Neural cell (in vitro differentiated cells): ENCODE results near the gene SLC12A1. TPM values are rescaled to one million over a fixed set of nuclear protein-coding genes. Genes with fewer than 3 reads are reported as not detected.

ENCODE experiments used
- H2AFZ ChIP-seq: fragments of 200-600, 300-800 bp; sonication (generic), shearing (Covaris generic); 2 replicates; pipeline ENCODE4 v1.6.0; 2014; ENCODE audit warnings: low read depth, mild to moderate bottlenecking, antibody characterized with exemption, low read length, moderate library complexity
- H3F3A ChIP-seq: fragments of 200-600 bp; shearing (Covaris generic); 2 replicates; pipeline ENCODE4 v1.6.1; 2016; ENCODE audit warnings: mild to moderate bottlenecking, moderate library complexity, mixed read lengths, antibody characterized with exemption, low read length; ENCODE audit not compliant: insufficient read depth, poor library complexity, severe bottlenecking
- H3K27ac ChIP-seq: fragments of 200-600, 300-800 bp; sonication (generic), shearing (Covaris generic); 2 replicates; pipeline ENCODE4 v1.5.1; 2014; ENCODE audit warnings: mild to moderate bottlenecking, low read length, moderate library complexity
- H3K27me3 ChIP-seq: fragments of 300-800, 200-600 bp; sonication (generic), shearing (Covaris generic); 2 replicates; pipeline ENCODE4 v1.6.0; 2014; ENCODE audit warnings: mild to moderate bottlenecking, low read depth, low read length, moderate library complexity; ENCODE audit not compliant: insufficient read depth
- H3K36me3 ChIP-seq: fragments of 300-800, 200-600 bp; sonication (generic), shearing (Covaris generic); 2 replicates; pipeline ENCODE4 v1.5.1; 2014; ENCODE audit warnings: mild to moderate bottlenecking, antibody characterized with exemption, low read length, moderate library complexity; ENCODE audit not compliant: insufficient read depth
- H3K4me2 ChIP-seq: fragments of 300-800, 200-600 bp; sonication (generic), shearing (Covaris generic); 2 replicates; pipeline ENCODE4 v1.6.0; 2014; ENCODE audit warnings: mild to moderate bottlenecking, low read length
- H3K4me3 ChIP-seq: fragments of 300-800, 200-600 bp; sonication (generic), shearing (Covaris generic); 2 replicates; pipeline ENCODE4 v1.5.1; 2014; ENCODE audit warnings: mild to moderate bottlenecking, low read length, moderate library complexity
- H3K79me2 ChIP-seq: fragments of 200-600 bp; shearing (Covaris generic); replicated peaks from 2 replicates; pipeline ENCODE4 v1.6.0; 2014; ENCODE audit warnings: mild to moderate bottlenecking, low read length, moderate library complexity; ENCODE audit not compliant: insufficient read depth
- H3K9ac ChIP-seq: fragments of 300-800, 200-600 bp; sonication (generic), shearing (Covaris generic); 2 replicates; pipeline ENCODE4 v1.6.1; 2016; ENCODE audit warnings: mild to moderate bottlenecking, low read length, mixed read lengths
- H3K9me2 ChIP-seq: fragments of 200-600 bp; shearing (Covaris generic); 2 replicates; pipeline ENCODE4 v1.6.1; 2016; ENCODE audit warnings: mild to moderate bottlenecking, low read length, mixed read lengths; ENCODE audit not compliant: insufficient read depth
- H3K9me3 ChIP-seq: fragments of 200-600, 300-800 bp; sonication (generic), shearing (Covaris generic); 2 replicates; pipeline ENCODE4 v1.6.1; 2016; ENCODE audit warnings: mild to moderate bottlenecking, mixed run types, low read length, moderate library complexity, mixed read lengths
- H4K20me1 ChIP-seq: fragments of 200-600 bp; shearing (Covaris generic); 2 replicates; pipeline ENCODE4 v1.6.1; 2016; ENCODE audit warnings: mild to moderate bottlenecking, mixed run types; ENCODE audit not compliant: insufficient read depth
- EP300 ChIP-seq: fragments of 450-650 bp; conservative IDR thresholded peaks from 2 replicates; pipeline ENCODE4 v1.6.1; 2014; ENCODE audit warnings: antibody characterized with exemption, mild to moderate bottlenecking, moderate library complexity; ENCODE audit not compliant: poor library complexity, severe bottlenecking
- EZH2 ChIP-seq: fragments of 200-600, 300-800 bp; shearing (Covaris generic), sonication (generic); IDR thresholded peaks from 2 replicates; pipeline ENCODE4 v1.6.1; 2014; ENCODE audit warnings: antibody characterized with exemption, low read length, borderline replicate concordance, mild to moderate bottlenecking; ENCODE audit not compliant: insufficient read depth, poor library complexity, severe bottlenecking
- MXI1 ChIP-seq: fragments of 450-650 bp; conservative IDR thresholded peaks from 2 replicates; pipeline ENCODE4 v1.6.1; 2014; ENCODE audit warnings: antibody characterized with exemption, mild to moderate bottlenecking; ENCODE audit not compliant: poor library complexity, severe bottlenecking
- POLR2AphosphoS5 ChIP-seq: IDR thresholded peaks from 2 replicates; pipeline ENCODE4 v1.6.1; 2012
- RAD21 ChIP-seq: fragments of 450-650 bp; conservative IDR thresholded peaks from 2 replicates; pipeline ENCODE4 v1.6.1; 2014; ENCODE audit warnings: antibody characterized with exemption, mild to moderate bottlenecking, moderate library complexity
- SMC3 ChIP-seq: fragments of 450-650 bp; conservative IDR thresholded peaks from 2 replicates; pipeline ENCODE4 v1.6.1; 2014; ENCODE audit warnings: antibody characterized with exemption, mild to moderate bottlenecking, moderate library complexity; ENCODE audit not compliant: poor library complexity
- TAF1 ChIP-seq: IDR thresholded peaks from 2 replicates; pipeline ENCODE4 v1.6.1; 2012; ENCODE audit warnings: low read depth
- polyA plus RNA-seq: library from polyadenylated mRNA; depleted of rRNA; stranded (reverse); fragments of >200 nt; gene quantifications from 2 replicates; pipeline ENCODE4 v1.2.3, GENCODE V29; 2014
- TF ChIP-seq, protein P1 (sequence below): fragments of 450-650 bp; IDR thresholded peaks from 2 replicates; pipeline ENCODE4 v1.5.1; 2014; ENCODE audit warnings: antibody characterized with exemption, mild to moderate bottlenecking, moderate library complexity; ENCODE audit not compliant: poor library complexity, severe bottlenecking
- TF ChIP-seq, protein P2 (sequence below): IDR thresholded peaks from 2 replicates; pipeline ENCODE4 v1.6.1; 2012; ENCODE audit warnings: borderline replicate concordance

Gene SLC12A1
- polyA plus RNA-seq, 1 donor from 2014 or later: 0.67 TPM

DNA sequence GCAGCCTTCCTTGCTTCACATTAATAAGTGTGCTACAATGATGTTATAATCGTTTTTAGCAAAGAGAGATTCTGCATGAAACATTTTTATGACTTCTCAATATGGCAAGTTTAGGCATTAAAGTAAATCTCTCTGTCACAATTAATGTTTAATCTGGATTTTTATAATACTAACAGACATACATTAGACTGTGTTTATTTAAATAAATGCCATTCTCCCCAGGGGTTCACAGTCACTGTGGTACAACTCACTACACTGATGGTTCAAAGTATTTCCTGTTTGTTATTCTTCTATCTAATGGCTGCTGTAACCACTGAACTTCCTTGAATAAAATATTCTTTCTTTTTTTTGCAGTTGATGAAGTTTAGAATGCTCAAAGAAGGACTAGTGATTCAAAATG is 59.0 kb downstream of the SLC12A1 start:
- H3K9me2 ChIP-seq: no peaks in the 10 kb centered on the region
- no peak overlapping the region for H3K4me3 ChIP-seq
- H3K79me2 ChIP-seq: no peaks in the 10 kb centered on the region
- no peak overlapping the region for H3K4me2 ChIP-seq
- H2AFZ ChIP-seq: no peak overlapping the region
- H4K20me1 ChIP-seq: no peaks in the 10 kb centered on the region
- peaks cover 4% of the 10 kb centered on the region for H3K27me3 ChIP-seq
- TF ChIP-seq, protein P1, sequence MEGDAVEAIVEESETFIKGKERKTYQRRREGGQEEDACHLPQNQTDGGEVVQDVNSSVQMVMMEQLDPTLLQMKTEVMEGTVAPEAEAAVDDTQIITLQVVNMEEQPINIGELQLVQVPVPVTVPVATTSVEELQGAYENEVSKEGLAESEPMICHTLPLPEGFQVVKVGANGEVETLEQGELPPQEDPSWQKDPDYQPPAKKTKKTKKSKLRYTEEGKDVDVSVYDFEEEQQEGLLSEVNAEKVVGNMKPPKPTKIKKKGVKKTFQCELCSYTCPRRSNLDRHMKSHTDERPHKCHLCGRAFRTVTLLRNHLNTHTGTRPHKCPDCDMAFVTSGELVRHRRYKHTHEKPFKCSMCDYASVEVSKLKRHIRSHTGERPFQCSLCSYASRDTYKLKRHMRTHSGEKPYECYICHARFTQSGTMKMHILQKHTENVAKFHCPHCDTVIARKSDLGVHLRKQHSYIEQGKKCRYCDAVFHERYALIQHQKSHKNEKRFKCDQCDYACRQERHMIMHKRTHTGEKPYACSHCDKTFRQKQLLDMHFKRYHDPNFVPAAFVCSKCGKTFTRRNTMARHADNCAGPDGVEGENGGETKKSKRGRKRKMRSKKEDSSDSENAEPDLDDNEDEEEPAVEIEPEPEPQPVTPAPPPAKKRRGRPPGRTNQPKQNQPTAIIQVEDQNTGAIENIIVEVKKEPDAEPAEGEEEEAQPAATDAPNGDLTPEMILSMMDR: no peak
- no peak for TF ChIP-seq TAF1
- no peak for TF ChIP-seq MXI1
- TF ChIP-seq RAD21: no peak
- no peak for TF ChIP-seq POLR2AphosphoS5
- no peak for TF ChIP-seq EP300
- TF ChIP-seq SMC3: no peak
- TF ChIP-seq, protein P2, sequence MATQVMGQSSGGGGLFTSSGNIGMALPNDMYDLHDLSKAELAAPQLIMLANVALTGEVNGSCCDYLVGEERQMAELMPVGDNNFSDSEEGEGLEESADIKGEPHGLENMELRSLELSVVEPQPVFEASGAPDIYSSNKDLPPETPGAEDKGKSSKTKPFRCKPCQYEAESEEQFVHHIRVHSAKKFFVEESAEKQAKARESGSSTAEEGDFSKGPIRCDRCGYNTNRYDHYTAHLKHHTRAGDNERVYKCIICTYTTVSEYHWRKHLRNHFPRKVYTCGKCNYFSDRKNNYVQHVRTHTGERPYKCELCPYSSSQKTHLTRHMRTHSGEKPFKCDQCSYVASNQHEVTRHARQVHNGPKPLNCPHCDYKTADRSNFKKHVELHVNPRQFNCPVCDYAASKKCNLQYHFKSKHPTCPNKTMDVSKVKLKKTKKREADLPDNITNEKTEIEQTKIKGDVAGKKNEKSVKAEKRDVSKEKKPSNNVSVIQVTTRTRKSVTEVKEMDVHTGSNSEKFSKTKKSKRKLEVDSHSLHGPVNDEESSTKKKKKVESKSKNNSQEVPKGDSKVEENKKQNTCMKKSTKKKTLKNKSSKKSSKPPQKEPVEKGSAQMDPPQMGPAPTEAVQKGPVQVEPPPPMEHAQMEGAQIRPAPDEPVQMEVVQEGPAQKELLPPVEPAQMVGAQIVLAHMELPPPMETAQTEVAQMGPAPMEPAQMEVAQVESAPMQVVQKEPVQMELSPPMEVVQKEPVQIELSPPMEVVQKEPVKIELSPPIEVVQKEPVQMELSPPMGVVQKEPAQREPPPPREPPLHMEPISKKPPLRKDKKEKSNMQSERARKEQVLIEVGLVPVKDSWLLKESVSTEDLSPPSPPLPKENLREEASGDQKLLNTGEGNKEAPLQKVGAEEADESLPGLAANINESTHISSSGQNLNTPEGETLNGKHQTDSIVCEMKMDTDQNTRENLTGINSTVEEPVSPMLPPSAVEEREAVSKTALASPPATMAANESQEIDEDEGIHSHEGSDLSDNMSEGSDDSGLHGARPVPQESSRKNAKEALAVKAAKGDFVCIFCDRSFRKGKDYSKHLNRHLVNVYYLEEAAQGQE: no peak
- no peak for TF ChIP-seq EZH2
- peaks cover 3% of the 10 kb centered on the region for H3F3A ChIP-seq
- H3K9me3 ChIP-seq: no peaks in the 10 kb centered on the region
- no peaks in the 10 kb centered on the region for H3K36me3 ChIP-seq
- H3K27ac ChIP-seq: no peak overlapping the region
- no peak overlapping the region for H3K9ac ChIP-seq

DNA sequence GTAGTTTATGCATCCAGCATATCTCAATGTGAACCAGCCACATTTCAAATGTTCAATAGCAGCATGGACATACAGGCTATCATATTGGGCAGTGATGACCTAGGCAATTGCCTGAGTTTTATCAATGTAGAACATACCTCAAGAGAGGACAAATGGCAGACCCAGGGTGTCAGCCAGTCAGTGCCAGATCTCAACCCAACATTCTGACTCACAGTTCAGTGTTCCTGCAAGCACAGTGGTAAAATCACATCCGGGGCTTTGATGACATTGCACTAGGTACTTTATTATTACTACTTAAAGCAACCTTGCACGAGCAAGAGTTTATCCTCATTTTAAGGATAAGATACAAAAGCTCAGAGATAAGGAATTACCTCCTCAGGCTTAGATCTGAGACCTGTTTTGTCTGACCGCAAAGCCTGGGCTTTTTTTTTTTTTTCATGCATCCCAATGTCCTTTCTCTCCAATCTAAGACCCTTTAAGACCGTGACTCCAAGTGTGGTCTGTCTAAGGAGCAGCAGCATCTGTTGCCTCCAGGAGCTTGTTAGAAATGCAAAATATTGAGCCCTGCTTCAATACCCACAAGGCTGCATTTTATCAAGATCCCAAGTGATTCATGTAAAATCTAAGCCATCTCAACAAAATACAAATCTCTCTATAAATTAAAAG is 60.1 kb downstream of the SLC12A1 start:
- H3K27ac ChIP-seq: no peak overlapping the region
- H3K79me2 ChIP-seq: no peaks in the 10 kb centered on the region
- no peak overlapping the region for H3K4me3 ChIP-seq
- H2AFZ ChIP-seq: no peak overlapping the region
- no peak overlapping the region for H3K9ac ChIP-seq
- no peaks in the 10 kb centered on the region for H3K9me3 ChIP-seq
- TF ChIP-seq SMC3 (no peak), EZH2 (no peak), EP300 (no peak), POLR2AphosphoS5 (no peak), MXI1 (no peak), TAF1 (no peak), RAD21 (no peak)
- TF ChIP-seq, protein P2: no peak
- TF ChIP-seq, protein P1: no peak
- H3K36me3 ChIP-seq: no peaks in the 10 kb centered on the region
- no peaks in the 10 kb centered on the region for H3K9me2 ChIP-seq
- H3F3A ChIP-seq: peaks cover under 1% of the 10 kb centered on the region
- no peak overlapping the region for H3K4me2 ChIP-seq
- H4K20me1 ChIP-seq: no peaks in the 10 kb centered on the region
- H3K27me3 ChIP-seq: peaks cover 4% of the 10 kb centered on the region
